ENCODE data around the gene PTDSS2. TPM values are rescaled to one million over a fixed set of nuclear protein-coding genes. Genes with fewer than 3 reads are reported as not detected.

The PTDSS2 gene
- polyA plus RNA-seq, 3 donors, result 9.3 to 18.3 (median 12.4) TPM

DNA sequence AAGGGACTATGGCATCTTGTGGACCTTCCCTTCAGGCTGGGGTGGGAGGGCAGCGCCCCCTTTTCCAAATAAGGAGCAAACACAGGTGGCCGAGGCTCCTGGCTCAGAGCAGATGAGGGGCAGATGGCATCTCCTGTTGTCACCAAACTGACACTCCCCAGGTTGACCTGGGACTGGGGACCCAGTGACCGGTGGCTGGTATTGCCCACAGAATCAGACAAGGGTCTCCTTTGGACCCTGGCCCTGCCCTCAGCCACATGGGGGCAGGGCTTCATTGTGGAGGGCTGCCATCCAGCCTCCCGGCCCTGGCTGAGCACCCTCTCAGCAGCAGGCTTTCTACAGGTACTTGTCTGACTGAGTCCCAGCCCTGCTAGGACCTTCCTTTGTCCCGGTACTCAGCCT, 34.4 kb upstream of the PTDSS2 start:
- WGBS (ENCODE audit: insufficient coverage), result 36% methylated on average over 3 of the region's 5 CpGs
- H3K36me3 Mint-ChIP-seq, result no peaks in the 10 kb centered on the region
- Histone ChIP-seq H3K27ac (ENCODE audit: low read depth in 1 of 2, low read length in 2 of 2) (peak overlapping the region; percentile 53 to 90), H3K4me2 (replicated peaks; ENCODE audit: extremely low read depth, low read length, poor library complexity, severe bottlenecking) (peak overlapping the region; percentile 96), H3K4me3 (replicated peaks in 1 of 3; ENCODE audit: low read depth in 2 of 3, low read length in 3 of 3) (peak overlapping the region; percentile 41 to 96 (median 79)), H2AFZ (ENCODE audit: insufficient read depth, low read depth, low read length, poor library complexity, severe bottlenecking) (peak overlapping the region; percentile 83), H3K36me3 (replicated peaks in 1 of 2; ENCODE audit: control insufficient read depth in 1 of 2, insufficient read depth in 2 of 2, low read length in 2 of 2) (no peaks in the 10 kb centered on the region), H3K9ac (ENCODE audit: insufficient read depth, low read length, poor library complexity, severe bottlenecking) (peak overlapping the region; percentile 77), H3K4me1 (ENCODE audit: control insufficient read depth in 1 of 2, insufficient read depth in 2 of 2, low read length in 2 of 2) (peaks cover 41 to 54% of the 10 kb centered on the region in 2 donors), H3K79me2 (ENCODE audit: insufficient read depth, low read length) (peaks cover 38% of the 10 kb centered on the region), H3K9me3 (replicated peaks in 1 of 2; ENCODE audit: control insufficient read depth in 1 of 2, insufficient read depth in 1 of 2, low read length in 2 of 2) (no peaks in the 10 kb centered on the region), H4K20me1 (ENCODE audit: insufficient read depth, low read length) (peaks cover 11% of the 10 kb centered on the region), H3K27me3 (ENCODE audit: control insufficient read depth in 2 of 2, insufficient read depth in 2 of 2, low read length in 2 of 2) (no peaks in the 10 kb centered on the region)
- H3K4me3 Mint-ChIP-seq, result peak overlapping the region; percentile 89 to 97
- intact Hi-C loops (cut with micrococcal nuclease), result loop anchor here in 1 of 2 donors (2.0 kb wide), 1 partner anchor 35 kb away; the partner anchor contains the start of gene PTDSS2
- TF ChIP-seq, protein P1, sequence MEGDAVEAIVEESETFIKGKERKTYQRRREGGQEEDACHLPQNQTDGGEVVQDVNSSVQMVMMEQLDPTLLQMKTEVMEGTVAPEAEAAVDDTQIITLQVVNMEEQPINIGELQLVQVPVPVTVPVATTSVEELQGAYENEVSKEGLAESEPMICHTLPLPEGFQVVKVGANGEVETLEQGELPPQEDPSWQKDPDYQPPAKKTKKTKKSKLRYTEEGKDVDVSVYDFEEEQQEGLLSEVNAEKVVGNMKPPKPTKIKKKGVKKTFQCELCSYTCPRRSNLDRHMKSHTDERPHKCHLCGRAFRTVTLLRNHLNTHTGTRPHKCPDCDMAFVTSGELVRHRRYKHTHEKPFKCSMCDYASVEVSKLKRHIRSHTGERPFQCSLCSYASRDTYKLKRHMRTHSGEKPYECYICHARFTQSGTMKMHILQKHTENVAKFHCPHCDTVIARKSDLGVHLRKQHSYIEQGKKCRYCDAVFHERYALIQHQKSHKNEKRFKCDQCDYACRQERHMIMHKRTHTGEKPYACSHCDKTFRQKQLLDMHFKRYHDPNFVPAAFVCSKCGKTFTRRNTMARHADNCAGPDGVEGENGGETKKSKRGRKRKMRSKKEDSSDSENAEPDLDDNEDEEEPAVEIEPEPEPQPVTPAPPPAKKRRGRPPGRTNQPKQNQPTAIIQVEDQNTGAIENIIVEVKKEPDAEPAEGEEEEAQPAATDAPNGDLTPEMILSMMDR (IDR thresholded peaks at IDR 0.05), result no peak
- peak overlapping the region; percentile 86 to 93 (median 90) for H3K27ac Mint-ChIP-seq
- H3K27me3 Mint-ChIP-seq (ENCODE audit: low read depth in 3 of 3), result peaks cover under 1 to 19% (median 11%) of the 10 kb centered on the region in 3 donors
- no peaks in the 10 kb centered on the region for H3K9me3 Mint-ChIP-seq
- peaks cover 45% of the 10 kb centered on the region for H3K4me1 Mint-ChIP-seq
- DNase-seq, result no peak

GRCh38 chr11:416051-416756, 33.9 kb upstream of the PTDSS2 start:
- Histone ChIP-seq H3K9me3 (replicated peaks in 1 of 2; ENCODE audit: control insufficient read depth in 1 of 2, insufficient read depth in 1 of 2, low read length in 2 of 2) (no peaks in the 10 kb centered on the region), H3K79me2 (ENCODE audit: insufficient read depth, low read length) (peaks cover 38% of the 10 kb centered on the region), H3K36me3 (replicated peaks in 1 of 2; ENCODE audit: control insufficient read depth in 1 of 2, insufficient read depth in 2 of 2, low read length in 2 of 2) (no peaks in the 10 kb centered on the region), H3K4me1 (ENCODE audit: control insufficient read depth in 1 of 2, insufficient read depth in 2 of 2, low read length in 2 of 2) (peaks cover 41 to 54% of the 10 kb centered on the region in 2 donors), H3K4me2 (replicated peaks; ENCODE audit: extremely low read depth, low read length, poor library complexity, severe bottlenecking) (peak overlapping the region; percentile 96), H3K9ac (ENCODE audit: insufficient read depth, low read length, poor library complexity, severe bottlenecking) (peak overlapping the region; percentile 77), H3K4me3 (replicated peaks in 1 of 3; ENCODE audit: low read depth in 2 of 3, low read length in 3 of 3) (peak overlapping the region; percentile 41 to 96 (median 79)), H2AFZ (ENCODE audit: insufficient read depth, low read depth, low read length, poor library complexity, severe bottlenecking) (peak overlapping the region; percentile 83), H3K27me3 (ENCODE audit: control insufficient read depth in 2 of 2, insufficient read depth in 2 of 2, low read length in 2 of 2) (no peaks in the 10 kb centered on the region), H4K20me1 (ENCODE audit: insufficient read depth, low read length) (peaks cover 11% of the 10 kb centered on the region), H3K27ac (ENCODE audit: low read depth in 1 of 2, low read length in 2 of 2) (peak overlapping the region; percentile 53 to 90)
- Mint-ChIP-seq H3K4me1 (peaks cover 45% of the 10 kb centered on the region), H3K27ac (peak overlapping the region; percentile 86 to 93 (median 90)), H3K36me3 (no peaks in the 10 kb centered on the region), H3K27me3 (ENCODE audit: low read depth in 3 of 3) (peaks cover 5 to 22% (median 11%) of the 10 kb centered on the region in 3 donors), H3K4me3 (peak overlapping the region; percentile 89 to 97), H3K9me3 (no peaks in the 10 kb centered on the region)
- DNase-seq, result no peak
- WGBS (ENCODE audit: insufficient coverage), result 3% methylated on average over 45 of the region's 45 CpGs
- intact Hi-C loops (cut with micrococcal nuclease), result loop anchor here in 1 of 2 donors (2.0 kb wide), 1 partner anchor 35 kb away; the partner anchor contains the start of gene PTDSS2
- TF ChIP-seq, protein P1 (IDR thresholded peaks at IDR 0.05), result no peak

Measured in CD14-positive monocyte (primary cell).